HG02678 (cell line): Measurements from ENCODE around the gene CDC42BPA.
"Not testable (repeated sequence)": the region's sequence is repeated elsewhere in the genome, so short reads cannot be mapped to it uniquely, and the experiment has no call there.

Source experiments
- ATAC-seq: cut with Tn5 transposase; IDR thresholded peaks from one replicate; pipeline ENCODE4 v1.9.1; 2021; ENCODE audit warnings: mild to moderate bottlenecking, moderate library complexity; ENCODE audit not compliant: unreplicated experiment

Gene CDC42BPA

DNA sequence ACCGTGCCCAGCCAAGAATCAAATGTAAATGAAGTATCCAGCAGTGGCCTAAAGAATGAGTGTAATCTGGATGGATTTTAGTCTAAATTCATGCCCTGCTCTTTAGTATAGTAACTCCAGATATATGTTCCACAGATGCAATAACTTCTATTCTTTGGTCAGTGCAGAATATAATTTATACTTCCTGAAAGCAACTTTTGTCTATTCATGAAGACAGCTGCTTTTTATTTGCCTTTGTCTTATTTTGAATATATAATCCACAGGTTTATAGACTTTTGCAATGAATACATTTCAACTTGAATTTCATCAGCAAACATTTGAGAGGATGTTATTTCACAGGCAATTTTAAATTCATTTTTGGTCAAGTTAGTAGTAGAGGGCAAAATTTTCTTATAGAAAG is 54.4 kb downstream of the CDC42BPA start:
- no peak for ATAC-seq

DNA sequence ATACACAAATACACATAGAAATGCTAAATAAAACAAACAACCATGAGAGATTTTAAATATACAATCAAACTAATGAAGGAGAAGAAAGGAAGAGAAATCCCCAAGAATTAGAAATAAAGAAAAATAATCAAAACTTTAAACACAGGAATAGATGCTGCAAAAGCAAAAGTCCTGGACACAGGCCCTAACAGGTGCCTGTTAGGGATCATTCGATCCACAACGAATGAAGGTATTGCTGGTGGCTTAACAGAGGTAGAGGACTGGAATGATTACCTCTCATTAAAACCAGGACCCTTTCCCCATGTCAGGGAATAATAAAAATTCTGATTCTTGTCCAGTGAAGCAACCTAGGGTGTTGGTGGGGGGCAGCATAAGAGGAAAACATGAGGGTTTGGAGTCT is 56.8 kb downstream of the CDC42BPA start:
- no peak for ATAC-seq

DNA sequence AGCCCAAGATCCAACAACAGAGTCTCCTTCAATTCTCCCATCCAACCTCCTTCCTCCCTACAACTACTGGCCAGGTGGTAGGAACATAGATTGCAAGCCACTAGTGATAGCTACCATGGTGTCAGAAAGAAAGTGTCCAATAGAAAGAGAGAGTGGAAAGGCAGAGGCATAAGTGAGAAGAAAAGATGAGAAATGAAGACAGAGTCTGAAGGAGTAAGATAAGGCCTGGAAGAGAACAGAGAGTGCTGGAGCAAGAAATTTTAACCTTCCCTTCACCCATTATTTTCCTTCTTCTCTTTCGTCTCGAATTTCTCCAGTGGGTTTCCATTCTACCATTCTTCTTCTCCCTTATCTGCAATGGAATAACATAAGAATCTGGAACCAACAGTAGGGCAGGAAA is 57.9 kb downstream of the CDC42BPA start:
- no peak for ATAC-seq

DNA sequence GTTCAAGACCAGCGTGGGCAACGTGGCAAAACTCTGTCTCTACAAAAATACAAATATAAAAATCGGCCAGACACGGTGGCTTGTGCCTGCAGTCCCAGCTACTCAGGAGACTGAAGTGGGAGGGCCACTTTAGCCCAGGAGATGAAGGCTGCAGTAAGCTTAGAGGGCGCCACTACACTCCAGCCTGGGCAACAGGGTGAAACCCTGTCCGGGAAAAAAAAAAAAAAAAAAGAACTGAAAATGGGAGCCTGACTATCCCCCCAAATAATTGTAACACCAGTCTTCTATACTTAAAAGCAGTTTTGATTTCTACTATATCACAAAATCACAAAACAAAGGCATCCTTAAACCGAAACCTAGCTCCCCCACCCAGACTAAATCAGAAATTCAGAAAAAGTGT is 60.3 kb downstream of the CDC42BPA start:
- no peak for ATAC-seq

DNA sequence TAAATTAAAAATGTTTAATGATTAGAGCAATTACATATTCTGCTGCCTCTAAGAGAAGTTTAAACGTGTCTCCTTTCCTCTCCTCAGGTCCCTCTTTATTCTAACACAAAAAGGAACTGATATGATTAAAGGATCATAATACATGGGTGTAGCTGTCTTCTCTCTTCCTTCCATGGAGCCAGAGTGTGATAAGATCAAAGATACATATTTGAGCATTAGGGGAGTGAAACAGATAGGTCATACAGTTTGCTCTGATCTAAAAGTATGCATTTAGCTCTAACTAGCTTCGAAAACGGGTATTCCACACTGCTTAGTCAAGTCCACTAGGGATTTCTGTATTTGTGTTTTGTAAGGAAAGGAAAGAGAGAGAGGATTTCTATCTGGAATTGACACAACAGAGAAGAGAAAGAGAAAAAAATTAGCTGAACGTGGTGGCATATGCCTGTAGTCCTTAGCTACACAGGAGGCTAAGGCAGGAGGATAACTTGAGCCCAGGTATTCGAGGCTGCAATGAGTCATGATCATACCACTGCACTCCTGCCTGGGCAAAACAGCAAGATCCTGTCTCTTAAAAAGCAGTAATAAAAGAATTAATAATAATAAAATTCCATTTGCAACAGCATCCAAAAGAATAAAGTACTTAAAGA is 63.1 kb downstream of the CDC42BPA start:
- no peak for ATAC-seq

DNA sequence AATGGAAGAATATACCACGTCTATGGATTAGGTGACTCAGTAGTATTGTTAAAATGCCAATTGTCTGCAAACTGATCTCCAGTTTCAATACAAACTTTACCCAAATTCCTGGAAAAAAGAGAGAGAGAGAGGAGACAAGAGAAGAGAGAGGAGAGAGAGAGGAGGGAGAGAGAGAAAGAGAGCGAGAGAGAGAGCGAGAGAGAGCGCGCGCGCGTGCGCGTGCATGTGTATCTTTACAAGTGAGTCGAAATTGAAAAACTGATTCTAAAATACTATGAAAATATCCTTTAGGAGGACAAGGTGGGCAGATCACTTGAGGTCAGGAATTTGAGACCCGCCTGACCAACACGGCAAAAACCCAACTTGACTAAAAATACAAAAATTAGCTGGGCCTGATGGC is 65.2 kb downstream of the CDC42BPA start:
- no peak for ATAC-seq

DNA sequence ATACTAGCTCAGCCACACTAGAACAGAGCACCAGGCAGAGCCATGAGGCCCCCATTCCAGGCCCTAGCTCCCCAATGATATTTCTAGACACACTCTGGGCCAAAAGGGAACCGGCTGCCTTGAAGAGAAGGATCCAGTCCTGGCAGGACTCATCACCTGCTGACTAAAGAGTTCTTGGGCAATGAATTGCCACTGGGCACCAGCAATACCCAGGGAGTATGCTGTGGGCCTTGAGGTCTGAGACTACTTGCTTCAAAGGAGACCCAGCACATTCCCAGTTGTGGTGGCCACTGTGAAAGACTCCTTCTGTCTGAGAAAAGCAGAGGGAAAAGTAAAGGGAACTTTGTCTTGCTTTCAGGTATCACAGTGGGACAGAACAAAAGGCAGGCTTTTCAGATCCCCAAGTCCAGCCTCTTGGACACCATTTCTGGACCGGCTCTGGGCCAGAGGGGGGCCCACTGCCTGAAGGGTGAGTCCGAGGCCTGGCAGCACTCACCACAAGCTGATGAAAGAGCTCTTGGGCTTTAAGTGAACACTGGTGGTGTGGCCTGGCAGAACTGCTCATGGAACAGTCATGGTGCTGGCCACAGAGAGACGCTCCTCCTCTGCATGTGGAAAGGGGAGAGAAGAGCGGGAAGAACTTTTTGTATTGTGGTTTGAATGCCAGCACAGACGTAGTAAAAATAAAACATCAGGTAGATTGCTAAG is 72.5 kb downstream of the CDC42BPA start:
- ATAC-seq: no peak

DNA sequence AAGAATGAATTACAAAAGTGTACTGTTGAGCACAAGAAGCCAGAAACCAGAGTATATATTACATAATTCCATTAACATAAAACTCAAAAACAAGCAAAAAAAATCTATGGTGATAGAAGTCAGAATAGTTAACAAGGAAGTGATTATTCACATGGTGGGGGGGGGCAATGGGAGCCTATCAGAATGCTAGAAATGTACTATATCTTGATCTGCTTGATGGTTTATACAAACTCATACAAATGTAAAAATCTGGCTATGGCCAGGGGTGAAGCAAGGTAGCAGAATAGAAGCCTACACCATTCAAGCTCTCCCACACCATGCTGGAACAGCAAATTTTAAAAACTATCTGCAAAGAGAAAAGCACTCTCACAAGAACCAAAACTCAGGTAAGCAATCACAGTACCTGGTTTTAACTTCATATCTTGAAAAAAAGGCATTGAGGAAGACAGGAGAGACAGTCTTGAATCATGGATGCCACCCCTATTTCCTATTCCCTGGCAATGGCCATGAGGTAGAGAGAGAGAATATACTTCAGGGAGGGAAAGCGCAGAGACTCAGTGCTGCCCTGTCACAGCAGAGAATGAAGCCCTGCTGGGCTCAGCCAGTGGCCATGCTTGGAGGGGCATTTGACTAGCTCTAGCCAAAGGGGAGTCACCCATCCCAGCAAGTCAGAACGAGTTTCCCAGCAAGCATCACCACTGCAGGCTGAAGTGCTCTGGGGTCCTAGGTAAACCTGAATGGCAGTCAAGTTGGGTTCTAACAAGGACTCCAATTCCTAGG is 73.8 kb downstream of the CDC42BPA start:
- ATAC-seq: no peak

DNA sequence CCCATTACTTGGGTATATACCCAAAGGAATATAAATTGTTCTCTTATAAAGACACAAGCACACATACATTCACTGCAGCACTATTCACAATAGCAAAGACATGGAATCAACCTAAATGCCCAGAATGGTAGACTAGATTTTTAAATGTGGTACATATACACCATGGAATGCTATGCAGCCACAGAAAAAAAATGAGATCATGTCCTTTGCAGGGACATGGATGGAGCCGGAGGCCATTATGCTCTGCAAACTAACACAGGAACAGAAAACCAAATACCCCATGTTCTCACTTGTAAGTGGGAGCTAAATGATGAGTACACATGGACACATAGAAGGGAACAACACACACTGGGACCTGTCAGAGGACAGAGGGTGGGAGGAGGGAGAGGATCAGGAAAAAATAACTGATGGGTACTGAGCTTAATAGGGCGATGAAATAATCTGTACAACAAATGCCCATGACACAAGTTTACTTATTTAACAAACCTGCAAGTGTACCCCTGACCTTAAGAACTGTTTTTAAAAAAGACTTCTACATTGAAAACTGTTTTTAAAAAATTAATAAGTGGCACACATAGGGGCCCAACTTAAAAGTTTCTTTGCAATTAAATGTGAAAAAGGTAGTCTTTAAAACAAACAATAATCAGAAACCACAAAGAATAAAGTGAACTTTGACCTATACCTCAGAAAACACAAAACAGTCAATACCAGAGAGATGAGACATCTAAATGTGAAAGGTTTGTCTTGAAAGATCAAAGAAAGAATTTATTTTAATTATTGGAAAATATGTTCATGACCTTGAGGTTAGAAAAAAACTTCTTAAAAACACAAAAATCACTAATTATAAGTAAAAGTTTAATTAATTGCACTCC is 75.2 kb downstream of the CDC42BPA start:
- no peak for ATAC-seq

DNA sequence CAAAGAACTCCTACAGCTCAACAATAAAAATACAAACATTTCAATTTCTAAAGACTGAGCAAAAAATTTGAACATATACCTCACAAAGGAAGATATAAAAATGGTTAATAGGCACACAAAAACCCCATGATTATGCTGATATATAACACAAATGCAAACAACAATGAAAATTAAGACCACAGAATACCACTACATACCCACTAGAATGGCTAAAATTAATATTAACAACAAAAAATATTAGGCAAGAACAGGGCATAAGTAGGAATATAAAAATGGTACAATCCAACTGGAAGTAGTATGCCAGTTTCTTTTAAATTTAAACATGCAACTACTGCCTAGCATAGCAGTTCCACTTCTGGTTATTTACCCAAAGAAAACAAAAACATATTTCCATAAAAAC is 77.3 kb downstream of the CDC42BPA start:
- no peak for ATAC-seq

DNA sequence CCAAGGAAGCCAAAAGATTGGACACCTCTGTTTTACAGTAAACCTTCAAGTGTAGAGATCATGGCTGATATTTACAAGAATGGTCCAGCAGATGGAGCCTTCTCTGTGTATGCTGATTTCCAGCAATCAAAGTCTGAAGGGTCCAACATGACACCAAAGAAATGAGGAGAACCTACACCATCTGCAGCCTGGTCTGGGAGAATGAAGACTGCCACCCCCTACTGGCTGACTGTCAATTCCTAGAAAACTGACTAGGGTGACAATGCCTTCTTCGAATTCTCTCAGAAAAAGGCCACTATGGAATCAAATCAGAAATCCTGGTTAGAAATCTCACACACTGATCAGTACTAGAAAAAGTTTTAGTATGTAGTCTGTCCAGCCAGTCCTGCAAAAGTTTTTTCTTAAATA is 83.3 kb downstream of the CDC42BPA start:
- no peak for ATAC-seq

DNA sequence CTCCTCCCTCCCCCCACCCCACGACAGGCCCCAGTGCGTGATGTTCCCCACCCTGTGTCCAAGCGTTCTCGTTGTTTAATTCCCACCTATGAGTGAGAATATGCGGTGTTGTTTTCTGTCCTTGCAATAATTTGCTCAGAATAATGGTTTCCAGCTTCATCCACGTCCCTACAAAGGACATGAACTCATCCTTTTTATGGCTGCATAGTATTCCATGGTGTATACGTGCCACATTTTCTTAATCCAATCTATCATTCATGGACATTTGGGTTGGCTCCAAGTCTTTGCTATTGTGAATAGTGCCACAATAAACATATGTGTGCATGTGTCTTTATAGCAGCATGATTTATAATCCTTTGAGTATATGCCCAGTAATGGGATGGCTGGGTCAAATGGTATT is 87.2 kb downstream of the CDC42BPA start:
- ATAC-seq: not testable (repeated sequence)

DNA sequence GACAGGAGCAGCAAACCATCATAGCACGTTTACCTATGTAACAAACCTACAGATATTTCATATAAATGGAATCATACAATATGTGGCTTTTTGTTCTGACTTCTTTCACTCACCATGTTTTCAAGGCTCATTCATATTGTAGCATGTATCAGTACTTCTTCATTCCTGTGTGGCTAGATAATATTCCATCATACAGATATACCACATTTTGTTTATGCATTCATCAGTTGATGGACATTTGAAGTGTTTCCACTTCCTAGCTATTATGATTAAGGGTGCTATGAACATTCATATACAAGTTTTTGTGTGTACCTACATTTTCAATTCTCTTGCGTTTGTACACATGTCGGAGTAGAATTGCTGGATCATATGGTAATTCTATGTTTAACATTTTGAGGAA is 90.1 kb downstream of the CDC42BPA start:
- no peak for ATAC-seq

DNA sequence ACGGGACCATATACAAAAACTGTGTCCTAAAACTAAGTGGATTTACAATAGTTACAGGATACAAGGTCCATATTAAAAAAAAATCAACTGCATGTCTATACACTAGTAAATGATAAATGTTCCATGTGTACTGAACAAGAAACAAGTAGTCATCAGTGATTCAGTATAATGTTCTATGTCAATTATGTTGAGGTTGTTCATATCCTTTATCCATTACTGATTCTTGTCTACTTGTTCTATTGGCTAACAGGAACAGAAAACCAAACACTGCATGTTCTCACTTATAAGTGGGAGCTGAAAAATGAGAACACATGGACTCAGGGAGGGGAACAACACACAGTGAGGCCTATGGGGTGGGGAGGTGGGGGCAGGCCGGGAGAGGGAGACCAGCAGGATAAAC is 90.5 kb downstream of the CDC42BPA start:
- no peak for ATAC-seq

DNA sequence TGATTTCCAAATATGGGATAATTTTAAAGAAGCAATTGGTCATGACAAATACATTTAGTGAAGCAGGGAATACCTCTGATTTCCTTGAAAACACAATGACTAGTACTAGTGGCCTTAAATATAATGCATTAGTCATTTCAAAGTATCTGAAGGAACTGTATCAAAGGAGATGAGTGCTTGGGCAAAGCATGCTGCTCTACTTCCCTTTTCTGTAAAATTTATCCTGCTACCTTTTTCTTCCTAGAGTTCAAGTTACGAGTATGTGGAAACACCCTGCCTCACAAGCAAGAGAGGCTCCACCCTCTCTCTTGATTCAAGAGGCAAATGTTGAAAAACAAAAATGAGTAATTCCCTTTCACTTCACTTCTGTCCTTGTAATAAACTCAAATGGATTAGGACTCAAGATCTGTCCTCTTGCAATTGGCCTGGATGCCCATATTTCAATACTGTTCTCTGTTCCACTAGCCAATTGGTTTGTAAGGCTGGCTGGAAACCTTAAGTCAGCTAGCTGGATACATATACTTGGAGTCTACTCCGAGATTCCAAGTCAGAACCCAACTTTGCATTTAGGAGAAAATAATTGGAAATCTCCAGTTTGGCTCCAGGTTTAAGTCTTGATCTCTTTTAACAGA is 92.5 kb downstream of the CDC42BPA start:
- no peak for ATAC-seq

DNA sequence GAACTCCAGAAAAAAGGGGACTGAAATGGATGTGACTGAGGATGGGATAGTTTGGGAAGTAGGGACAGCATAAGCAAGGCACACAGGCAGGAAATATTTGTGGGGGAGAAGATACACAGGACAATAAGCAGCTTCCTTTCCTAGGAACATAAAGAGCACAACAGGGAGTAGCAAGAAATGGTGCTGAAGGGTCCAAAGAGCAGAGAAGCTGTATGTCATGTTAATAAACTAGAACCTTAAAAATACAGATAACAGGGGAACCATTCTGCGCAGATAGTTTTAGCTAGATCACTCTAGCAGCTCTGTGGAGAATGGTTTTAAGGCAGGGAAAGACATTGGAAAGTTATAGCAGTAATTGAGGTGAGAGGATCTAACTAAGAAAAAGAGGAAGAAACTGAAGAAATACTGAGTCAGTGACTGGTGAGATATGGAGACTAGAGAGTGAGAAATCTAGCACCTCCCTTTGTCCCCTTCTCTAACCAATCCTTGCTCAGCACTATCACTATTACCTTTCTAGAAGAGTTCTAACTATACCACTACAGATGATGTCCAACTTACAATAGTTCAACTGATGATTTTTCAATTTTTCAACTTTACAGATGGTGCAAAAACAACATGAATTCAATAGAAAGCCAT is 95.0 kb downstream of the CDC42BPA start:
- ATAC-seq: no peak

DNA sequence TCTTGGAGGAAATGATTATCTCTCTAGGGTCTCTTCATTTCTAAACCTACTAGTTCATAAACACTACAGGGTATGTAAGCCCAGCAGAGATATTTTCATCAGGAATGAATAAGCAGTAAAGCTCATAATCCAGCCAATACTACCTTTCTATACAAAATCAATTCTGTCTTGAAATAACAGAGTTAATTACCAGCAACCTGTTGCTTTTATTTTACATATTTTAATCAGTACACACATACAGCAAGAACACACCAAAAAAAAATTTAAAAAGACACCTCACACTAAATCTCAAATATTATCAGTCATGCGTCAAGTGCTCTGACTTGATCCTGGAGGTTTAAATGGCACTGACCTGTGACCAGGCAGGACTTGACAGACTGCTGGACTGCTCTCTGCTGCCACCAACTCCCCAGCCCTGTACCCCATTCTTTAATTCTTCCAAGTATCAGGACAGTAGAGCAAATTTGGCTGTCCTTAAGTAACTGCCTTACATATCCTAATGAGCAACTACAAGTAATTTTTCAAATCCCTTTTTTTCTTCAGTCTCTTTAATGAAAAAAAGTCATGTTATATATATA is 98.5 kb downstream of the CDC42BPA start:
- ATAC-seq: no peak

DNA sequence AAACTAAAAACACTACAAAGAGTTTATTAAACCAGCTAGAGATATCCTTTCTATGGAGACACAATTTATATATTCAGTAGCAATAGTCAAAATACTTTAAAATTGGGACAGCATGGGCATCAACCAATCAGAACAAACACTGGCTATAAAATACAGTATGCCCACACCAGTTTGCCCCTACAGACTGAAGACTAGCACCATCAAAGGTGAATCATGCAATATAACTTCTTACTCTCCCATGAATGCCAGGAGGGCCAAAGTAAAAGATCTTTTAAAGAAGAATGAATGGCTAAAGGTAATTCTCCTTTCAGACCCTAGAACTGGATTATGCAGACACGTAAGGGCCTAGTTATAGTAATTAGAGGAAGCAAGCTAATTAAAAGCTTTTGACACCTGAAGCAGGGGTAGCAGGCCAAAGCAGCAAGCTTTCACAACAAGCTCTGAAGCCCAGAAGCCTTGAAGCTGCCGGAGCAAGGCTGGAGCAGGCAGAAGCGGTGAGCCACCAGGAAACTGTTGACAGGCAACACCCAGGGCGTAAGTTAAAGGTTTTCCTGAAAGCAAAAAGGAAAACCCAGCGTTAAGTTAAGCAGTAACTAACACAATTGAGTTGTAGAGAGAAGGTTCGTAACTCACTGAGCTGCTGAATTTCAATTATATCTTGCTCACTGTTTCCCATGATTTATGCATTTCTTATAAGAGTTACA is 99.3 kb downstream of the CDC42BPA start:
- ATAC-seq: no peak

DNA sequence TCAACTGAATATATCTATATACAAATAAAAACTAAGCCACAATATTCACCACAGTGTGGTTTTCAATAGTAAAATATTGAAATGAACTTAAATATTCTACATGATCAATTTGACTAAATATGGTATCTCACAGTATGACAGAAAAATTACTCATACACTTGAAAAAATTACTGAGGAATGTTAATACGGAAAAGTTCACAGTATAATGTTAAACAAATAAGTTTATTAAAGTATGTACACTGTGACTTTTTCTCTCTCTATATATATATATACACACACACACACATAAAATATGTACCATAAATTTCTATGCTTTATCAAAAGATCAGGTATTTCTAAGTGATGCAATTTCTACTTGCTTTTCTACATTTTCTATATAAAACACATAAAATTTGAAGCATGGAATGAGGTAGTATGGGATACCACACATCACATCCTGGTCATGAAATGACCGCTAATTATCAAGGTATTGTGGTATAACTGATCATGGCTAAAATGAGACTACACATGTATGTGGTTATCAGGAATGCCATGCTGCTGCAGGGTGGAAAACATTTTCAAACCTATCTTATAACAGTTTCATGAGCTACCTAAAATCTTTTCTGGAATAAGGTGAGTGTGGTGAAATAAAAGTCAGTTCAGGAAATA is 102.3 kb downstream of the CDC42BPA start:
- no peak for ATAC-seq
